NCI-H345 treated with DMSO at 0.1 percent for 48 hours (cell line): ENCODE measurements around the gene RNF220.
A peak's percentile ranks its signal among the peaks of the same experiment; 100 is the strongest.

Experiments used
- DNase-seq: peaks from one replicate; lab custom pipeline; 2025; ENCODE audit not compliant: unreplicated experiment; lab: John Stamatoyannopoulos, UW

RNF220 gene

DNA sequence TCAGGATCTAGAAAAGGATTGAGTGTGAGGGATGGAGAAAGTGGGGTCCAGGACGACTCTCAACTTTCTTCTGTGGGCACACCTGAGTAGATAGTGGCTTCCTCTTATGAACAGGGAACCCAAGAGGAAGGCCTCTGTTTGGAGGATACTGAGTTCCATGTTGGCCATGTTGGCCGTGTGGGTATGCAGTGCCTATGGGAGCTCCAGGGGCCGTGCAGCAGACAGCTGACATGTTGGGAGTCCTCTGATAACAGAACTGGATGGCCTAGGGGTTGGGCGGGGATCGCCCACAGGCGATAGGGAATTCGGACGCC, 226.2 kb downstream of the RNF220 start:
- no peak for DNase-seq

DNA sequence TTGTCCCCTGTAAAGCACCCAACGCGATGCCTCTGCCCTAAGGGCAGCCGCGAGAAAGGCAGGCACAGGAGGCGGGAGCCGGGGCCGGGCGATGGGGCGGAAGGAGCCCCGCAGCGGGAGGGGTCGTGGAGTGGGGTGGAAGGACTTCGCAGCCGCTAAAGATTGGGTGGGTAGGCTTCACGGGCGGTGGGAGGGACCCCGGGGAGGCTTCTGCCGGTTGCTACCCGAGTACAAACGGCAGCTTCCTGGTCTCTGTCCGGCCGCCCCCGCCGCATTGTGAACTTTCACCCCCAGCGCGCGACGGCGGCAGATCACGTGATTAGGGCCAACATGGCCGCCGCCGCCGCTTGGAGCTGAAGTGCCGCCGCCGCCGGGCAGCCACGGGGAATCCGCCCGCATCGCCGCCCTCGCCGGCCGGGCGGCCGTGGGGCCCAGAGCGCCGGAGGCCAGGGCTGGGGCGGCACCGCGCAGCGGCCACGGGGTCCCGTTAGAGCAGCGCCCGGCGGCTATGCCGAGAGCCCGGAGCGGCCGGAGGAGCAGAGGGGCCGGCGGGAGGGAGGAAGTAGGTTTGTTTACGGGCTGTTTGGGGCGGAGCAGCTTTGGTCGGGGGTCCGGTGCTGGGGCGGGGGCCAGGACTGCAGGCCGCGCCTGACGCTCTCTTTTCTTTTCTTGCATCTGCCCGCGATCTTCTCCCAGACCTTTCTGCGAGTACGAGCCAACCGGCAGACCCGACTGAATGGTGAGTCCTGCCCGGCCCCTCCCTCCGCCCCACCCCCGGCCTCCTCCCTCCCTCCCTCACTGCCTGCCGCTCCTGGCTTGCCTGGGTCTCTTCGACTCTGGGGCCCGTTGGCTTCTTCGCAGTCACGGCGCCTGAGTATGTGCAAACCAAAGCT, 226.8 kb downstream of the RNF220 start:
- peak; percentile 72 for DNase-seq

DNA sequence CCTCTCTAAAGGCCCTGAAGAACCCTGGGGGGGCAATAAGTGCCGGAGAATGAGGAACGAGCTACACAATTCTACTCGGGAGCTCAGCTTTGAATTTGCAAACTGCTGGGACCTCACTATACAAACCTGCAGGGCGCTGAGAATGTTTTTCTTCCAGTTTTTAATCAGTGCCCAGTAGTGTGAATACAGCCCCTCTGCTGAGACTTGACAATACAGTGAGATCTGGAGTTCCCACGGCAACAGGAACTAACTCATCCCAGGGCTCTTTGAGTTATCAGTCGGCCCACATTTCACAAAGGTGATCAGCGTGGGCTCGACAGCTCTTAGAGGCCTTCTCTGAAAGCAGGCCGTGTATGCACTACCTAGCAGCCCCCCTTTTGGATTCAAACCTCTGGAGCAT, 227.5 kb downstream of the RNF220 start:
- no peak for DNase-seq

DNA sequence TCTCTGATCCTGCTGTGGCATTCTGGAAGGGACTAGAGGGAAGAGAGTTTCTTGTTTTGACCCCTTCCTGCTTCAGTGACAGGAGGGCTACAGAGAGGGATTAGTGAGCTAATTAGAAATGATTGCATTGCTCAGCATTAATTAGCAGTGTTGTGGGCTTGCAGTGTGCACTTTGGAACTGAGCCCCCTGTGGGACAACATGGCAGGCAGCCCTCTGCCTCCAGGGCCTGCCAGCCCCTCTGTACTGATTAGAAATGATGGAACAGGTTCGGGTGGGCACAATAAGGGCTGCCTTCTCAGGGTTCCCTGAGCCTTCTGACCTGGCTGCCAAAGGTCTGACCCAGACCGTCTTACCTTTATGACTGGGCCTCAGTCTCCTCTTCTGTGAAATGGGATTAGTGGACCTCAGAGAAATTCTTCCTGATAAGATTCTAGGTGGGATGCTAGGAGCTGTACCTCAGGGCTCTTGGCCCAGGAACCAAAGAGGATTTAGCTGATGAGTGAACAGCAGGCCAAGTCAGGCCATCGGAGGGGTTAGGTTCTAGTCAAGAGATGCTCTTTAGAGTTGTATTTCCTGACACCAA, 229.6 kb downstream of the RNF220 start:
- no peak for DNase-seq

DNA sequence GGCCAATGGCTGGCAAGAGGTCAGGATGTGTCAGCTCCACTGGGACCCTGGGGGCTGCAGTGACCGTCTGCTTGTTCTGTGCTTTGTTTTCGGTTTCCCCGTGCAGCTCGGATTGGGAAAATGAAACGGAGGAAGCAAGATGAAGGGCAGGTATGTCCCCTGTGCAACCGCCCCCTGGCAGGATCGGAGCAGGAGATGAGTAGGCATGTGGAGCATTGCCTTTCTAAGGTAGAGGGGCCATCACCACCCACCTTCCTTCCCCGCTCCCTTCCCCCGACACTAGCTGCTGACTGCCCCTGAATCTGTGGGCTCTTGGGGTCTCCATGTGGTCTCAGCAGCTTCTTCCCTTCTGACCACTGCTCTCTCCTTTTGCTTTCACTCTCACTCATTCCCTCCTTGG, 230.4 kb downstream of the RNF220 start:
- no peak for DNase-seq

DNA sequence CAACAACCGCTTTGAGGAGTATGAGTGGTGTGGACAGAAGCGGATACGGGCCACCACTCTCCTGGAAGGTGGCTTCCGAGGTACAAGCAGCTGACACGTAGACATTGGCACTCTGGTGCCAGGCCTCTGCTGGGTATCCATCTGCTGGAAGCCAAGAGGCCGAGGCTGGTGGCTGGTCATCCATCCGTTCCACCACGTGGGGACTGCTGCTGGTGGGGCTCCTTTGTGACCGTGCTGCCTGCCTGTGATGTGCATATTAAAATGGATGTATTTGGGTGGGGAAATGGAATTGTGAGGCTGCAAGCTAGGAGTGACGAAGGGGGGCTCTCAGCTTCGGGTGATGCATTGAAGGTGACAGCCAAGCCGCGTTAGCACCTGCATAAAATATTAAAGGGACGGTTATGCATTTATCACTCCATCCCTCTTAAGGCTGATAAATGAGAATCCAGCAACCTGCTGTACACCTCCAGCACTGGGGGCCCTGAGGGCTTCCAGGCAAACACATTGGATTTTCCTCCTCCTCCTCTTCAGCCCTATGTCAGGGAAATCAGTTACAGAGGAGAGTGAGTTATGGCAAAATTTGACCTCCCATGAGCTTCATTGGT, 231.1 kb downstream of the RNF220 start:
- DNase-seq = no peak

DNA sequence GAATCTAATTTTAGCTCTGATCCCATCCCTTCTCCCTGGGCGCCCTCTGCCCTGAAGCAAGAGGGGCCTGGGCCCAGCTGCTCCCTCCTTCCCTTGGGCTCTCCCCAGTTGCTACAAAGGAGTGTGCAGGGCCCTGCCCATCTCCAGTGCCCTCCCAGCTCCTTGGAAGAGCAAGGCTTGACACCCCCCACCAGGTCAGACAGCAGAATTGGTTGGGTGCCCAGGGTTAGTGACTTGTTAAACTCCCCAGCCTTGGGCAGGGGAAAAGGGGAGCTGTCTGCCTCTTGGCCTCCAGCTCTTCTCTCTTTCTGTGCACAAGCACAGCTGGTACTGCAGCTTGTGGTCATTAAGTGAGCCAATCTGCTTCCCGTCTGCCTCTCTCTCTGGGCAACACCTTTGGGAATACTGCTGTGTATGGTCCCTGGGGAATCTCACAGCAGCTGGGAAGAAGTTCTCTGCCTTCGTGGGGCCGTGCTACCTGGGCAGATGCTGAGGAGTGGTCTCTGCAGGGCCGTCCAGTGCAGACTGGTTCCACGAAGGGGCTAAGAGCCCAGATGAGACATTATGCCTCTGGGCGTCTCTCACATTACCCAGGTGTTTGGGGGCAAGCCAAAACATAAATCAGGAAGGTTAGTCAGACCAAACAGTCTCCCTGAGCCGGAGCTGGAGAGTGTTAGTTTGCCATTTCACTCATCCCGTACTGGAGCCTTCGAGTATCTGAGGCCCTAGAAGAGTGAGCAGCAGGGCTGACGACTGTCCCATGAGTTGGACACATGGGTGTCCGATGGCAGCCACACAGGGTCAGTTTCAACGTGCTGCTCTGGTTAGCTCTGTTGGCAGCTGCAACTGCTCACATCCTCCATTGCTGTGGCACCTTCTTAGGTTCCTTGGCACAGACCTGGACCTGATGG, 231.9 kb downstream of the RNF220 start:
- DNase-seq = no peak

DNA sequence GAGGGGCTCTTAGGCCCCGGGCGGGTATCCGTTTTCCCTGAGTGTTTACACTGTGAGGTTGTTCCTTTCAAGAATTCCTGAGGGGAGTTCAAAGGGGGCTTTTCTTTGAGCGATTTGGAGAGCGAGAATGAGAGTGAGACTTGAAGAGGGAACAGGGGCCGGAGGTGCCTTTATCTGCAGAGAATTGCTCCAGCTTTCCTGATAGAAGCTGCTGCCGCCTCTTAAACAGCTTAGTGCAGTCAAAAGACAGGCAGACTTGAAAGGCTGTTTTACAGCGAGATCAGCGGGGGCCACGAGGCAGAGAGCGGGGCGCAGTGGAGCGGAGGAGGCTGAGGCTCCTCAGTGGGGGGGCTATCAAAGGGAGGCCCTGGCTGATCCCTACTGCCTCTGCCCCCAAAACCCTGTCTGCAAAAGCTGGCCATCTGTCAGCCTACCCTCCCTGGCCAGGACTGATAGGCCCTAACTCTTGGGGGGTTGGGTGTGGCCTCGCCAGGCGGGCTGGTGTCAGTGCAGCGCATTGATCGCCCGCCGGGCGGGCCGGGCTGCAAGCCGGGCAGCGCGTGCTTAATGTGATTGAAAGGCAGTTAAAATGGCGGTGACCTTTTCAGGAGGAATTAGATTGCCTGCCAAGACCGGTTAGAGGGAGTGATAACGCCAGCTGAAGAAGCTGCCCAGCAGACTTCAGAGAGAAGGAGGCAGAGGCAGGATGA, 232.8 kb downstream of the RNF220 start:
- DNase-seq = no peak

DNA sequence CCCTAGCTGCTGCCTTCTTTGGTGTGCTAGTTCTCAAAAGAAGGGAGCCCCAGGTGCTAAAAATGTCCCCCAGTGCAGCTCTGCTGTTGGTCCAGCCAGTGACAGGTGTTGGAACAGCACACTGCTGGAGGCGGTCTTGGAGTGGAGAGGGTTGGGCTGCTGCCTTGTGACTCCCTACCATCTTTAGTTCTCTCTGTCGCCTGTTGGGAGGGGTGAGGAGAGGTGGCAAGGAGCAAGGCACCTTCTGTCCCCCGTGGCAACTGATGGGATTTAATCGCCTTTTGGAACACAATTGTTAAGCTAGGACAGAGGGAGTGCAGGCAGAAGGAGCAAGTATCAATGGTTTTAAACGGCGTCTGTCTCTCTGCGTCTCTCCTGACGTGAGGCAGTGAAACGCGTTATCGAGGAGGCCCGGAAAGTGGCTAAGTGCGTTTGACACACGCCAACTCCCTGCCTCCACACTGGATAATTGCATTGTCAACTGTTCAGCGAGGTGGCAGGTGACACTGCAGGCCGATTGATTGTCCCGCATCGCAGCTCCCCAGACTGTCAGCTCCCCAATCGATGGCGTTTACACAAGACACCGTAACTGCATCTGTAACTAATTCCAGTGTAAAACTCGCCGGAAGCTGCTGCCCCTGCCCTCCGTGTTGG, 235.3 kb downstream of the RNF220 start:
- no peak for DNase-seq

DNA sequence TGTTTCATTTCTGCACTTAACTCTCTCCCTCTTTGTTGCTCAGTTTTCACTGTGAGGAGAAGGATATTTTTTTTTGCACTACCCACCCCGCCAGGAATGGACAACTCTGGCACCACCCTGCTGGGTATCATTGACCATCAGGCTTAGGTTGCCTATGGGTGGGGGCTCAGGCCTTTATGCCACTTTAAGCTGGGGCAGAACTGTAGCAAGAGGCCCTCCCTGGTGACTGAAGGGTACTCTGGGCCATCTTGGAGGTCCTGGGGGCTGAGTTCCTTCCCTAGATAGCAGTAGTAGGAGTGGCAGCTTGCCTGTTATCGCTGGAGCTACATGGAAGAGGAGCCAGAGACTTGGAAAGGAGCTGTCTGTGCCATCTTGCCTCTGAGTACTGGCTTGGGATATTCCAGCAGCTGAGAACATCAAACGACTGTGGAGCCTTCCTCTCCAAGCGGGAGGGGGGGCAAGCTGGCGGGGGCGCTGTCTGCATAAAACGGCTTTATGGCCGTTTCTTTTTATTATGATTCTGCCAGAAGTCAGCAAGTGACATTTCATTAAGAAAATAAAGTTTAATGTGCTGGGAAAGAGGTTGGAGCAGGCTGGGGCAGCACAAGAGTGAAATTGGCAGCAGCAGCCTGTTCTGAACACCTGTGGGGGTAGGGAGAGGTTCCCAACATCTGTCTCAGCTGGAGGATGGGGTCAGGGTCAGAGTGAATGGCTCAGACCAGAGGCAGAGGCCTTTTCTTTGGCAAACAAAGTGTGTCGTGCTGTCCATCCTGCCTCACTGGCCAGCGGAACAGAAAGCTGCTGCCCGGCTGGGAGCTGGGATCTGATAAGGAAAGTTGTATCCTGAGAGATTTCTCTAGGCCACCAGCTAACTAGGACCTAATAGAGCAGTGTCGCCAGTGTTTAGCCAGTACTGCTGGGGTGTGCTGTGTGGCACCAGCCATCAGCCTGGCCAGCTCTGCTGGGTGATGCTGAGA, 236.4 kb downstream of the RNF220 start:
- no peak for DNase-seq

DNA sequence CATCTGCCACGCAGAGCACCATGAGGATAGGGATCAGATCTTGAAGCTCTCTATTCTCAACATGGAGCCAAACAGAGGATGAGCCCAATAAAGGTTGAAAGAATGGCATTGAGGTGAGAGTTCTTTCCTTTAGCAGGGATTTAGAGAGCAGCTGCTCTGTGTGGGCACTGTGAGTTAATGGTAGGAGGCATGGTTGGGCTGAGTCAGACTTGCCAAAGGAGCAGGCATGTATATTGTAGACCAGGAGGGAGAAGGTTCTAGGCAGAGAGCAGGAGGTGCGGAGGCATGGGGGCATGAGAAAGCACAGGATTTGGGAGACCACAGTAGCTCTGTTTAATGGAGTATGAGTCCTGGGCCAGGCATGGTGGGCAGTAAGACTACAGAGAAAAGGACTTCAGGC, 237.2 kb downstream of the RNF220 start:
- DNase-seq = no peak

DNA sequence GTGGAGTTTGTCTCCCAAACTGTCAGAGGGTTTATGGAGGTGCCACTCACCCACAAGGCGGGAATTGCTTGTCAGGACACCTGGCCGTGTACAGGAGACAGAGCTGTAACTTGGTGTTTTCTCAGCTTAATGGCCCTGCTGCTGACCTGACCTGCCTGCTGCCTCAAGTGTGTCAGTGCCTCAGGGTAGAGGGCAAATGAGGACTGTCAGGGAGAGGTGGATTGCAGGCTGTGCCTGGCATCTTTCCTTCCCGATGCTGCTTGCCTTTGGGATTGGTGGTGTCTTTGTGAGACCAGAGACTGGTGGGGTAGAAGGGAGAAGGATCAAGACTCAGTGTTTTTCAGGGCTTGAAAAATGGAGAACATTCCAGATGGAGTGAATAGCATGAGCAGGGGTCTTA, 237.9 kb downstream of the RNF220 start:
- DNase-seq = no peak

DNA sequence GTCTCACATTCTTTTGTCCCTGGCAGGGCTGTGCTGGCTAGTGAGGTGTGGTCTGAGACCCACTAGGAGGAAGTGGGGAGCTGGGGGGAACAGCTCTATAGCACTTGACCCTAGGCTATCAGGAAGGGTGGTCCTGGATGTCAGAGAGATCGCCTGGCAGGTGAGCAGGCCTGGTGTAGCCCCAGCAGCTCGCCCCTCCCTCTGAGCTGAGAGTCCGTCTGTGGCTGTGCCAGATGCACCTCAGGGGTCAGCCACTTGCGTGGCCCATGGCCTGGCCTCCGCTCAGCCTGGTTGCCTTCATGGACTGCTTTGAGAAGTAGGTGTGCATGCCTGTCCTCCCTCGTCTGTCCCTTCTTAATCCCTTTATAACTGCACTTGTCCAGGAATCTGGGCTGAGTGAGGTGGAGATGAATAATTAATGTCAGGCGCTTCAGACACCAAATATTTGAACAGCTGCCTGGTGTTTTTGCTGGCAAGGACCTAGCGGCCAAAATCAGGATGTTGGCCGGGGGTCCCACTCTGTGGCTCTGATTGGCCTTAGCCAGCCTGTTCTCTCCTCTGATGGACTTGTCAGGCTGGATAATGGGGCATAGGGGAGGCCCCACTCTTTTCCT, 238.8 kb downstream of the RNF220 start:
- no peak for DNase-seq

DNA sequence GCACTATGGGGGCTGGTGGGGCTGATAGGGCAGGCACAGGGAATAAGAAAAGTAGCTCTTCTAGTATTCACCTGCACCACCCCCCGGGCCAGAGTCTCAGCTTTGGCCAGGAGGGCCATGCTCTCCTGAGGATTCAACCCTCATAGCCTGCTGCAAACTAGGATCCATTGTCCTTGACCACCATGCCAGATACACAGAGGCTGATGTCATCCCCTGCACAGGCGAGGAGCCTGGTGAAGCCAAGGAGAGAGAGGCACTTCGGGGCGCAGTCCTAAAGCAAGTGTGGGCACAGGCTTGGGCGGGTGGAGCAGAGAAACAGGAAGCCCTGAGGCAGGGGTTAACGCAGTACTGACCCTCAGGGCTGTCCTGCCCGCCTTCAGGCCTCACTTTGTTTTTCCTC, 239.8 kb downstream of the RNF220 start:
- no peak for DNase-seq

DNA sequence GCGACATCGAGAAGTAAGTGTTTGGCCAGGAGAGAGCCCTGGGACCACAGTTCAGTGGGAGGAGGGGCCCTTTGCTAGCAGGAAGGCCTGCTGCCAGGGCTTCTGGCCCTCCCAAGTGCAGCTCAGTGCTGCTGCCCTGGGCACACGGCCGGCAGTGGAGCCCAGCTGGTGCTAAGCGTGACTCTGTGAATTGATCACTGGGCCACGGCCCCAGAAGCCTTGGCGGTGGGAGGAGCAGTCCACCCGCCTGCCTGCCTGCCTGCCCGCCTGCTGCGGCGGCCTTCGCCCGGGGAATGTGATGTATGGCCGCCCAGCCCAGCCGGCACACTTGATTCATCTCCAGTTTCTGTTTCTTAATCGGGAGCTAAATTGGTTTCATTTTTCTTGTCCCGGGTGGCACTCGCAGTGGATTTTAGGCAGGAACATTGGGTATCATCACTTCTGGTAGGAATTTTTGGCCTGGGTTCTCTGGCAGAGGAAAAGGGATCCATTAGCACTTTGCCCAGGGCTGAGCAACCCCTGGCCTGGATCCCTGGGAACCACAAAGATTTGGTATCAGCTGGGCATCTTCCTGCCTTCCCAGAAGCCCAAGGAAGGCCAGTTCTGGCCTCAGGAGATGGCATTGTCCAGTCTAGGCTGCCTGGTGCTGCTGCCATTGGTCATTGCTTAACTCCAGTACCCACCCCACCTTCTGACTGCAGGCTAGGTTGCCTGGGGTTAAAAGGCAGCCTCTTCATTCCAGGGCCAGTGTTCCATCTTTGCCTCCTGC, 240.6 kb downstream of the RNF220 start:
- no peak for DNase-seq

DNA sequence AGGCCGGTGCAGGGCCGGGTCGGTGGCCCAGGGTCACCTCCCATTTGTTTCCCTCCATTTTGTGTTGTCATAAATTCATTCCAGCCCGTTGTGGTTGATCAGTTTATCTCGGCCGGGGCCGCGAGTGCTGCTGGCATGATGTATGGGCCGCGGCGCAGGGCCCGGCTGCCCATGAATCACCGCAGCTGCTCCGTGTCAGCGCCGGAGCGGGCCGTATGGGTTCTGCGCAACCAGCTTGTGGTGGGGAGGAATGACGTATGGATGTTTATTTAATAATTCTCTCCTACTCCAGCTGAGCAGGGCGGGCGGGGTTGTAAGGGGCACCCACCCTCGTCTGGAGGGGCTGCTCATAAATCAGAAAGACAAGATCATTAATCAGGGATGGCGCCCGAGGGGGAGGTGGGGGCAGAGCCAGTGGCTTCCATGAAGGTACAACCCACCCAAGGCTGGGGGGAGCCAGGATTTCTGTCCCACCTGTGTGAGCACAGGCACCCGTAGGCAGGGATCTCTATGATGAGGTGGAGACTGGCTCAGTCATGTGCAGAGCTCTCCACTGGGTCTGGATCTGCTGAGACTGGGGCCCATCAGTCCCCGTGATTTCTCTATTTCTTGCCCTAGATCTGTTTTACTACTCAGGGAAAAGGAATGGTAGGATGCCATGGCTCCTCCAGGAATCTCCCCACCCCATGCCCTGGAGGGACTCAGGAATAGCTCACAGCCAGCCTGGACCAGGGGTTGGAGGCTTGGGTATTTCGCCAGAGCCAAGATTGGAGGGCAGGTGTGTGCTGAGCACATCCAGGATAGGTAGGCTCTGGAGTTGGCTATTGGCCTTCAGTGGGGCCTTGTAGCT, 241.4 kb downstream of the RNF220 start:
- DNase-seq = no peak

DNA sequence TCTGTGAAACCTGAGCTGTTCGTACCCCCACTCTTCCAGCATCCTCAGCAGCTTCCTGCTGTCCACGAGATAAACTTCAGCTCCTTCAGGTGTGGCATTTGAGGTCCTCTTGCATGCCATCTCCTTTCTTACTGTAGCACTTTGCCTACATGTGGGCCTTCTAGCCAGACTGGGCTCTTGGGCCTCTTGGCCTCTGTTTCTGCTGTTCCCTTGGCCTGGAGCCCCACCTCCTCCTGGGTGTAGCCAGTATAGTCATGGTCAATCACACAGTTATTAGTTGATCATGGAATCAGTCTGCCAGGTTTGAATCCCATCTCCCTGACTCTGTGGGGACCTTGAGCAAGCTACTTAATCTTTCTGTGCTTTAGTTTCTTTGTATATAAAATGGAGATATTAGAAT, 242.8 kb downstream of the RNF220 start:
- DNase-seq = no peak
